ENCODE results near the gene ZNF747. TPM values are rescaled to one million over a fixed set of nuclear protein-coding genes. Genes with fewer than 3 reads are reported as not detected.

ZNF747 gene
- total RNA-seq, 4 donors from 2014 or later = 9.9 to 23.7 (median 19.6) TPM

DNA sequence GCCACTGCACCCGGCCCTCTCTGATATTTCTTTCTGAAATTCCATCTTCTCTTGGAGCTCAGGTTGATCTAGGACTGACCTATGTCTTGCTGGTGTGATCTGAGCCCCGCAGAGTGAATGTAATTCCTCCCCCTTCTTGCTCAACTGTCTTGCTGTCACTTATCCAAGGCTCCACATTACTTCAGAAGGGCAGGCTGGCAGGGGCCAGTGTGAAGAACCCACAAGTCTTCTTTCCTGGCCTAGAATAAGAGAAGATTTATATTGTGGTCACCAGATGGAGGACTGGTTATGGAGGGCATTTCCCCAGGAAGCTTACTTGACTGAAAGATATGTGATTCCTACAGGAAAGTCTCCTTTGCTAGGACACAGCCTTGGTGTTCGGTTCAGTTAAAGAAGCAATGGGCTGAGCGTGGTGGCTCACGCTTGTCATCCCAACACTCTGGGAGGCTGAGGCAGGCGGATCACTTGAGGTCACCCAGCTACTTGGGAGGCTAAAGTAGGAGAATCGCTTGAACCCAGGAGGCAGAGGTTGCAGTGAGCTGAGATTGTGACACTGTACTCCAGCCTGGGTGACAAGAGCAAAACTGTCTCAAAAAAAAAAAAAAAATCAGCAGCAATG is 48.7 kb downstream of the ZNF747 start:
- TF ChIP-seq, protein P1, sequence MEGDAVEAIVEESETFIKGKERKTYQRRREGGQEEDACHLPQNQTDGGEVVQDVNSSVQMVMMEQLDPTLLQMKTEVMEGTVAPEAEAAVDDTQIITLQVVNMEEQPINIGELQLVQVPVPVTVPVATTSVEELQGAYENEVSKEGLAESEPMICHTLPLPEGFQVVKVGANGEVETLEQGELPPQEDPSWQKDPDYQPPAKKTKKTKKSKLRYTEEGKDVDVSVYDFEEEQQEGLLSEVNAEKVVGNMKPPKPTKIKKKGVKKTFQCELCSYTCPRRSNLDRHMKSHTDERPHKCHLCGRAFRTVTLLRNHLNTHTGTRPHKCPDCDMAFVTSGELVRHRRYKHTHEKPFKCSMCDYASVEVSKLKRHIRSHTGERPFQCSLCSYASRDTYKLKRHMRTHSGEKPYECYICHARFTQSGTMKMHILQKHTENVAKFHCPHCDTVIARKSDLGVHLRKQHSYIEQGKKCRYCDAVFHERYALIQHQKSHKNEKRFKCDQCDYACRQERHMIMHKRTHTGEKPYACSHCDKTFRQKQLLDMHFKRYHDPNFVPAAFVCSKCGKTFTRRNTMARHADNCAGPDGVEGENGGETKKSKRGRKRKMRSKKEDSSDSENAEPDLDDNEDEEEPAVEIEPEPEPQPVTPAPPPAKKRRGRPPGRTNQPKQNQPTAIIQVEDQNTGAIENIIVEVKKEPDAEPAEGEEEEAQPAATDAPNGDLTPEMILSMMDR (IDR thresholded peaks at IDR 0.05) = no peak
- no peak for TF ChIP-seq POLR2A (IDR thresholded peaks at IDR 0.05)
- 83 to 90% methylated on average over 7 of the region's 7 CpGs for WGBS, 2 donors

DNA sequence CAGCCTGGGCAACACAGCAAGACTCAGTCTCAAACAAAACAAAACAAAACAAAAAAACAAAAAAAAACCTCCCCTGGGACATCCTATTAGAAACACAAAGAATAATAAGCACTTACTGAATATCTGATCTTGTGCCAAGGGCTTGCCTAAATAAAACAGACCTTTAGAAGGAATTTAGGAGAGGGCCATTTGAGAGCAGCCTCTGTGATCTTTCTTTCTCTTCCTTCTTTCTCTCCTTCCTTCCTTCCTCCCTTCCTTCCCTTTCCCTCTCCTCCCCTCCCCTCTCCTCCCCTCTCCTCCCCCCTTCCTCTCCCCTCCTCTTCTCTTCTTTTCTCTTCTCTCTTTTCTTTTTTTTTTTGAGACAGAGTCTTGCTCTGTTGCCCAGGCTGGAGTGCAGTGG is 49.8 kb downstream of the ZNF747 start:
- TF ChIP-seq, protein P1 (IDR thresholded peaks at IDR 0.05) = no peak
- TF ChIP-seq POLR2A (IDR thresholded peaks at IDR 0.05) = no peak
- DNase-seq (ENCODE audit: low spot score in 2 of 2) = no peak
- H3K4me3 ChIP-seq (ENCODE audit: low read depth, poor library complexity, severe bottlenecking) = no peak overlapping the region
- intact Hi-C loops (cut with DNase I; ENCODE audit: low total_unique reads) = no loop called here

More for the DNA sequence above, 48.7 kb downstream of the ZNF747 start:
- no peak for DNase-seq (ENCODE audit: low spot score in 2 of 2)
- H3K4me3 ChIP-seq (ENCODE audit: low read depth, poor library complexity, severe bottlenecking) = no peak overlapping the region
- intact Hi-C loops (cut with DNase I; ENCODE audit: low total_unique reads) = no loop called here

GRCh38 chr16:30482366-30482765 is 52.3 kb downstream of the ZNF747 start:
- no peak overlapping the region for H3K4me3 ChIP-seq (ENCODE audit: low read depth, poor library complexity, severe bottlenecking)
- DNase-seq (ENCODE audit: low spot score in 2 of 2) = no peak
- WGBS, 2 donors = 84 to 89% methylated on average over 3 of the region's 3 CpGs
- intact Hi-C loops (cut with DNase I; ENCODE audit: low total_unique reads) = no loop called here
- TF ChIP-seq, protein P1 (IDR thresholded peaks at IDR 0.05) = no peak
- TF ChIP-seq POLR2A (IDR thresholded peaks at IDR 0.05) = no peak

- intact Hi-C loops (cut with DNase I; ENCODE audit: low total_unique reads) = no loop called here
- H3K4me3 ChIP-seq (ENCODE audit: low read depth, poor library complexity, severe bottlenecking) = no peak overlapping the region
- TF ChIP-seq POLR2A (IDR thresholded peaks at IDR 0.05) = no peak
- TF ChIP-seq, protein P1 (IDR thresholded peaks at IDR 0.05) = no peak
- whole genome bisulfite sequencing, 2 donors = 83 to 84% methylated on average over 5 of the region's 5 CpGs
- no peak for DNase-seq (ENCODE audit: low spot score in 2 of 2)
Measured at GRCh38 chr16:30481381-30481780, 53.3 kb downstream of the ZNF747 start.

Small RNA genes lying within 50 kb of the gene (microRNA-seq; reads per million reads assigned to microRNA genes)
- 0 reads per million in 2 donors for gene MIR4518 (ENCODE audit: borderline number of aligned reads in 1 of 2, borderline replicate concordance in 2 of 2)

Other genes starting within 250 kb of the ZNF747 start
- 10 to 100 TPM; 33.6 to 43.2 (median 38.5) TPM for gene CD2BP2, start 179.6 kb downstream of the ZNF747 start, total RNA-seq
- 10 to 100 TPM; 33.2 to 51.8 (median 41.9) TPM for gene TBC1D10B, start 164.4 kb downstream of the ZNF747 start, total RNA-seq
- gene MYL11, start 160.1 kb downstream of the ZNF747 start, total RNA-seq = 1 to 10 TPM in 1 of 4 donors, under 1 TPM in 1, not detected in 2; 0.79 to 2.1 TPM
- gene SEPTIN1, start 152.3 kb downstream of the ZNF747 start, total RNA-seq = 1 to 10 TPM in 1 of 4 donors, under 1 TPM in 2, not detected in 1; 0.39 to 1.2 (median 0.91) TPM
- 10 to 100 TPM in 3 of 4 donors, 1 to 10 TPM in 1; 8.3 to 15.6 (median 10.5) TPM for gene ZNF48, start 139.4 kb downstream of the ZNF747 start, total RNA-seq
- gene ZNF771, start 127.3 kb downstream of the ZNF747 start, total RNA-seq = 10 to 100 TPM in 3 of 4 donors, 1 to 10 TPM in 1; 5.9 to 12.8 (median 11.0) TPM
- 10 to 100 TPM; 14.7 to 18.8 (median 17.9) TPM for gene DCTPP1, start 104.8 kb downstream of the ZNF747 start, total RNA-seq
- gene SEPHS2, start 89.0 kb downstream of the ZNF747 start, total RNA-seq = 10 to 100 TPM; 17.7 to 25.3 (median 23.6) TPM
- gene ITGAL, start 62.1 kb downstream of the ZNF747 start, total RNA-seq = 1 to 10 TPM; 1.6 to 2.3 (median 1.8) TPM
- gene ZNF768, start 8.3 kb downstream of the ZNF747 start, total RNA-seq = 10 to 100 TPM; 31.1 to 43.5 (median 41.0) TPM
- 10 to 100 TPM in 3 of 4 donors, 1 to 10 TPM in 1; 8.3 to 12.0 (median 10.3) TPM for gene ZNF764, start 23.5 kb upstream of the ZNF747 start, total RNA-seq
- gene ZNF688, start 36.9 kb upstream of the ZNF747 start, total RNA-seq = 10 to 100 TPM; 11.9 to 22.5 (median 16.0) TPM
- gene ZNF785, start 50.8 kb upstream of the ZNF747 start, total RNA-seq = 10 to 100 TPM in 2 of 4 donors, 1 to 10 TPM in 2; 9.5 to 19.2 (median 10.4) TPM
- 1 to 10 TPM; 3.2 to 9.1 (median 6.7) TPM for gene ZNF689, start 75.5 kb upstream of the ZNF747 start, total RNA-seq
- gene PRR14, start 116.1 kb upstream of the ZNF747 start, total RNA-seq = 10 to 100 TPM; 23.8 to 67.5 (median 37.1) TPM
- 100 to 1,000 TPM in 1 of 4 donors, 10 to 100 TPM in 3; 51.0 to 103 (median 58.3) TPM for gene FBRS, start 123.6 kb upstream of the ZNF747 start, total RNA-seq
- 10 to 100 TPM; 21.7 to 44.0 (median 33.7) TPM for gene SRCAP, start 164.3 kb upstream of the ZNF747 start, total RNA-seq
- gene PHKG2, start 213.6 kb upstream of the ZNF747 start, total RNA-seq = 10 to 100 TPM; 20.6 to 39.5 (median 31.5) TPM
- gene CFAP119, start 227.2 kb upstream of the ZNF747 start, total RNA-seq = 1 to 10 TPM; 1.2 to 4.1 (median 2.6) TPM
- 100 to 1,000 TPM in 1 of 4 donors, 10 to 100 TPM in 3; 82.2 to 112 (median 92.9) TPM for gene RNF40, start 227.5 kb upstream of the ZNF747 start, total RNA-seq

Data from lower leg skin (tissue), 4 donors.